ENCODE measurements around the gene AK6. TPM values are rescaled to one million over a fixed set of nuclear protein-coding genes. Genes with fewer than 3 reads are reported as not detected.

Gene AK6
- total and polyA plus RNA-seq, 2 donors (not counting 1 experiment from before 2014, with no cell fraction given), result 12.2 to 25.4 TPM

GRCh38 chr5:69404659-69405330 is 35.5 kb upstream of the AK6 start:
- H3K4me3 Mint-ChIP-seq, result no peak overlapping the region
- no peak for TF ChIP-seq EZH2 (IDR thresholded peaks at IDR 0.05; ENCODE audit: borderline replicate concordance, insufficient read depth, low read depth, low read length, poor library complexity, severe bottlenecking)
- TF ChIP-seq CTCF (IDR thresholded peaks at IDR 0.05), result no peak
- 100% methylated on average over 5 of the region's 15 CpGs for WGBS (ENCODE audit: insufficient coverage)
- Histone ChIP-seq H3K27me3 (replicated peaks in 1 of 4; ENCODE audit: control extremely low read depth in 1 of 4, control insufficient read depth in 3 of 4, insufficient read depth in 4 of 4, low read length in 3 of 4) (no peaks in the 10 kb centered on the region), H3K9ac (ENCODE audit: low read length) (no peak overlapping the region), H4K20me1 (ENCODE audit: control insufficient read depth, insufficient read depth, low read length, poor library complexity, severe bottlenecking) (no peaks in the 10 kb centered on the region), H2AFZ (ENCODE audit: insufficient read depth, low read depth, low read length, poor library complexity, severe bottlenecking) (no peak overlapping the region), H3K36me3 (replicated peaks in 1 of 2; ENCODE audit: control extremely low read depth in 1 of 2, control insufficient read depth in 1 of 2, extremely low read depth in 1 of 2, insufficient read depth in 2 of 2, low read length in 1 of 2) (peaks cover 10 to 44% of the 10 kb centered on the region in 2 experiments), H3K4me1 (ENCODE audit: control insufficient read depth in 2 of 2, insufficient read depth in 2 of 2, low read length in 2 of 2) (no peaks in the 10 kb centered on the region), H3K79me2 (ENCODE audit: control insufficient read depth, insufficient read depth, low read length) (no peaks in the 10 kb centered on the region), H3K4me2 (replicated peaks; ENCODE audit: low read depth, low read length, poor library complexity, severe bottlenecking) (no peak overlapping the region), H3K4me3 (ENCODE audit: control extremely low read depth in 1 of 5, extremely low read depth in 1 of 5, insufficient read depth in 1 of 5, low read depth in 2 of 5, low read length in 4 of 5) (no peak overlapping the region), H3K27ac (ENCODE audit: low read length in 2 of 2) (no peak overlapping the region), H3K9me3 (ENCODE audit: control extremely low read depth in 1 of 3, control insufficient read depth in 2 of 3, insufficient read depth in 1 of 3, low read length in 2 of 3) (peaks cover 0 to 8% (median 1%) of the 10 kb centered on the region in 3 donors)
- no peaks in the 10 kb centered on the region for H3K27me3 Mint-ChIP-seq
- H3K27ac Mint-ChIP-seq, result no peak overlapping the region
- POLR2A ChIA-PET, result interaction anchor here (0.7 kb wide), 1 partner anchor 25 kb away, joined by 5 read pairs; no protein-coding TSS in a partner anchor
- intact Hi-C loops (cut with micrococcal nuclease), result no loop called here
- H3K9me3 Mint-ChIP-seq (ENCODE audit: insufficient read depth), result peaks cover 5% of the 10 kb centered on the region
- DNase-seq, result no peak
- H3K4me1 Mint-ChIP-seq, result no peaks in the 10 kb centered on the region
- ATAC-seq (ENCODE audit: low read depth), result no peak
- CTCF ChIA-PET, result no interaction called here

- ATAC-seq (ENCODE audit: low read depth) (no peak), DNase-seq (no peak)
- H3K27ac ChIP-seq (ENCODE audit: low read length in 2 of 2), result no peak overlapping the region
- H3K27me3 ChIP-seq (replicated peaks in 1 of 4; ENCODE audit: control extremely low read depth in 1 of 4, control insufficient read depth in 3 of 4, insufficient read depth in 4 of 4, low read length in 3 of 4), result no peaks in the 10 kb centered on the region
- POLR2A ChIA-PET, result no interaction called here
- H2AFZ ChIP-seq (ENCODE audit: insufficient read depth, low read depth, low read length, poor library complexity, severe bottlenecking), result no peak overlapping the region
- peaks cover 9 to 15% of the 10 kb centered on the region in 2 donors for H3K4me1 ChIP-seq (ENCODE audit: control insufficient read depth in 2 of 2, insufficient read depth in 2 of 2, low read length in 2 of 2)
- H3K9ac ChIP-seq (ENCODE audit: low read length), result no peak overlapping the region
- Mint-ChIP-seq H3K4me3 (no peak overlapping the region), H3K27me3 (no peaks in the 10 kb centered on the region), H3K9me3 (ENCODE audit: insufficient read depth) (no peaks in the 10 kb centered on the region), H3K27ac (no peak overlapping the region), H3K4me1 (peaks cover 29% of the 10 kb centered on the region)
- CTCF ChIA-PET, result interaction anchor here (1.3 kb wide), 1 partner anchor 285 kb away, joined by 3 read pairs; the partner anchor contains the start of gene SLC30A5
- TF ChIP-seq CTCF (IDR thresholded peaks at IDR 0.05) (no peak), EZH2 (IDR thresholded peaks at IDR 0.05; ENCODE audit: borderline replicate concordance, insufficient read depth, low read depth, low read length, poor library complexity, severe bottlenecking) (no peak)
- H3K4me2 ChIP-seq (replicated peaks; ENCODE audit: low read depth, low read length, poor library complexity, severe bottlenecking), result no peak overlapping the region
- H3K9me3 ChIP-seq (ENCODE audit: control extremely low read depth in 1 of 3, control insufficient read depth in 2 of 3, insufficient read depth in 1 of 3, low read length in 2 of 3), result no peaks in the 10 kb centered on the region
- intact Hi-C loops (cut with micrococcal nuclease), result no loop called here
- no peaks in the 10 kb centered on the region for H3K79me2 ChIP-seq (ENCODE audit: control insufficient read depth, insufficient read depth, low read length)
- H3K36me3 ChIP-seq (replicated peaks in 1 of 2; ENCODE audit: control extremely low read depth in 1 of 2, control insufficient read depth in 1 of 2, extremely low read depth in 1 of 2, insufficient read depth in 2 of 2, low read length in 1 of 2), result peaks cover 9 to 22% of the 10 kb centered on the region in 2 experiments
- no peaks in the 10 kb centered on the region for H4K20me1 ChIP-seq (ENCODE audit: control insufficient read depth, insufficient read depth, low read length, poor library complexity, severe bottlenecking)
- H3K4me3 ChIP-seq (ENCODE audit: control extremely low read depth in 1 of 5, extremely low read depth in 1 of 5, insufficient read depth in 1 of 5, low read depth in 2 of 5, low read length in 4 of 5), result no peak overlapping the region
Measured at GRCh38 chr5:69378376-69378775, 9.1 kb upstream of the AK6 start.
